Natural killer cell (primary cell): ENCODE results near the gene SSU72. TPM values are rescaled to one million over a fixed set of nuclear protein-coding genes. Genes with fewer than 3 reads are reported as not detected.

ENCODE experiments used
- ATAC-seq, 3 donors: fragments of 150-1000 bp in 2 of 3; fragments of 200-7000 bp in 1 of 3; cut with Tn5 transposase; 1 replicate in 1 of 3; 2 replicates in 2 of 3; pipeline ENCODE4 v1.10.0; 2021; ENCODE audit warnings: mild to moderate bottlenecking in 2 of 3, moderate library complexity in 2 of 3
- DNase-seq, 2 donors: peaks; one replicate each; pipeline versions ENCODE4 v3.0.0 to v3.0.0-alpha.2; 2013 to 2021; ENCODE audit warnings: mixed read lengths in 1 of 2
- H3K27ac ChIP-seq: one replicate; pipeline ENCODE4 v1.5.1; 2013; ENCODE audit warnings: mild to moderate bottlenecking, low read length
- H3K27me3 ChIP-seq: one replicate; pipeline ENCODE4 v1.6.1; 2013; ENCODE audit warnings: low read length; ENCODE audit not compliant: control insufficient read depth, insufficient read depth
- H3K36me3 ChIP-seq: one replicate; pipeline ENCODE4 v1.6.1; 2013; ENCODE audit warnings: low read length; ENCODE audit not compliant: control insufficient read depth, insufficient read depth
- H3K4me1 ChIP-seq: one replicate; pipeline ENCODE4 v1.6.1; 2013; ENCODE audit warnings: low read length; ENCODE audit not compliant: control insufficient read depth, insufficient read depth
- H3K4me3 ChIP-seq: one replicate; pipeline ENCODE4 v1.5.1; 2013; ENCODE audit warnings: low read length
- H3K9me3 ChIP-seq: one replicate; pipeline ENCODE4 v1.6.1; 2013; ENCODE audit warnings: low read length; ENCODE audit not compliant: control insufficient read depth, insufficient read depth
- H3K27ac Mint-ChIP-seq, 2 donors: one replicate each; pipeline ENCODE4 v1.8.0; 2022; ENCODE audit warnings: mild to moderate bottlenecking in 2 of 2, mixed read lengths in 2 of 2, moderate library complexity in 1 of 2
- H3K27me3 Mint-ChIP-seq, 2 donors: one replicate each; pipeline ENCODE4 v1.8.0; 2022; ENCODE audit warnings: low read depth in 2 of 2, mixed read lengths in 2 of 2
- H3K36me3 Mint-ChIP-seq: one replicate; pipeline ENCODE4 v1.8.0; 2022; ENCODE audit warnings: mixed read lengths
- H3K4me1 Mint-ChIP-seq, 2 donors: one replicate each; pipeline ENCODE4 v1.8.0; 2022; ENCODE audit warnings: mixed read lengths in 2 of 2
- H3K4me3 Mint-ChIP-seq: one replicate; pipeline ENCODE4 v1.8.0; 2022; ENCODE audit warnings: mild to moderate bottlenecking, moderate library complexity, mixed read lengths
- H3K9me3 Mint-ChIP-seq, 2 donors: one replicate each; pipeline ENCODE4 v1.8.0; 2022; ENCODE audit warnings: mixed read lengths in 2 of 2
- WGBS: methylation state at CpG from one replicate; pipeline ENCODE4 v1.1.7; 2013; ENCODE audit warnings: missing lambda C conversion rate; ENCODE audit not compliant: insufficient coverage; 5-methylcytosine and 5-hydroxymethylcytosine counted together
- intact Hi-C: fragments of 100-400 bp; cut with micrococcal nuclease; formaldehyde crosslinking; loops from one replicate; pipeline ENCODE4 v1.14.2; 2022
- total RNA-seq, 4 donors: library from RNA; stranded (reverse); fragments of 120-200 nt in 1 of 4; gene quantifications; one replicate each; pipeline versions ENCODE4 v1.2.3 to v1.2.4, GENCODE V29; 2013 to 2022
- TF ChIP-seq, protein P1 (sequence below): fragments of 200-600 bp; IDR thresholded peaks from one replicate; pipeline ENCODE4 v1.8.0; 2022; ENCODE audit warnings: antibody characterized with exemption

SSU72 gene
- total RNA-seq, 3 donors from 2014 or later (not counting 1 experiment from before 2014, with no cell fraction given), result 87.5 to 107 (median 93.9) TPM

DNA sequence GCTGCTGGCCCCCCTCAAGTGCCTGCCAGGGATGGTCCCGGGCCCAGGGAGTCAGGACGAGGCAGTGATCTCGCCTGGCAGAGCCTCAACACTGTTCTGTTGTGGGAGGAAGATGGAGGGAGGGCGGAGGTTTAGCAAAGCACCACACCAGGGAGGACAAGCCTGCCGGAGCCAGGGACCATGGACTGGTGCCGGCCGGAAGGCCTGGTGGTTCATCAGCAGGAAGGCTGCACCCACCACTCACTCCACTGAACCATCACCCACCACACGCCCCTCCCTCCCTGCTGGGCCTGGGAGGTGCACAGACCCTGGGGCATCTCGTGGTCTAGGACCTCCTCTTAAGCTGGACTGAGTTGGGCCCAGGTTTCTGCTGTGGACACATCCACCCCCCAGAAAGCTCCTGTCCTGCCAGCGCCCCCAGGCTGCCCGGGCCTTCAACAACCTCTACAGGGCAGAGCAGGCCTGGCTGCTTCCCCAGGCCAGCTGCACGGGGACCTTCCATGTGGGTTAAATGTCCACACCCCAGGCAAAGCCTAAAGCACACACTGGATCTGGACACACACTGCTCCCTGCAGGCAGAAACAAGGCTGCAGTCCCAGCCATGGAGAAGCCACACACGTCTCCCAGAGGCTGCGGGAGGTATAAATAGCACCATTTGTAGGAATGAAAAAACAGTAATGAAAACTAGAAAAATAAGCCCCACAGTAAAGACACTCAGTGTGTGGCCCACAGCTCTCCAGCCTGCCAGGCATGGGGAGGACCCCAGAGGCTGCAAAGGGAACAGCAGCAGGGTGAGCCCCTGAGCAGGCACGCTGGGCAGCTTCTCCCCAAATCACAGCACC, 23.9 kb downstream of the SSU72 start:
- peaks cover 0 to 9% of the 10 kb centered on the region in 2 donors for H3K4me1 Mint-ChIP-seq
- TF ChIP-seq, protein P1, sequence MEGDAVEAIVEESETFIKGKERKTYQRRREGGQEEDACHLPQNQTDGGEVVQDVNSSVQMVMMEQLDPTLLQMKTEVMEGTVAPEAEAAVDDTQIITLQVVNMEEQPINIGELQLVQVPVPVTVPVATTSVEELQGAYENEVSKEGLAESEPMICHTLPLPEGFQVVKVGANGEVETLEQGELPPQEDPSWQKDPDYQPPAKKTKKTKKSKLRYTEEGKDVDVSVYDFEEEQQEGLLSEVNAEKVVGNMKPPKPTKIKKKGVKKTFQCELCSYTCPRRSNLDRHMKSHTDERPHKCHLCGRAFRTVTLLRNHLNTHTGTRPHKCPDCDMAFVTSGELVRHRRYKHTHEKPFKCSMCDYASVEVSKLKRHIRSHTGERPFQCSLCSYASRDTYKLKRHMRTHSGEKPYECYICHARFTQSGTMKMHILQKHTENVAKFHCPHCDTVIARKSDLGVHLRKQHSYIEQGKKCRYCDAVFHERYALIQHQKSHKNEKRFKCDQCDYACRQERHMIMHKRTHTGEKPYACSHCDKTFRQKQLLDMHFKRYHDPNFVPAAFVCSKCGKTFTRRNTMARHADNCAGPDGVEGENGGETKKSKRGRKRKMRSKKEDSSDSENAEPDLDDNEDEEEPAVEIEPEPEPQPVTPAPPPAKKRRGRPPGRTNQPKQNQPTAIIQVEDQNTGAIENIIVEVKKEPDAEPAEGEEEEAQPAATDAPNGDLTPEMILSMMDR, result no peak

DNA sequence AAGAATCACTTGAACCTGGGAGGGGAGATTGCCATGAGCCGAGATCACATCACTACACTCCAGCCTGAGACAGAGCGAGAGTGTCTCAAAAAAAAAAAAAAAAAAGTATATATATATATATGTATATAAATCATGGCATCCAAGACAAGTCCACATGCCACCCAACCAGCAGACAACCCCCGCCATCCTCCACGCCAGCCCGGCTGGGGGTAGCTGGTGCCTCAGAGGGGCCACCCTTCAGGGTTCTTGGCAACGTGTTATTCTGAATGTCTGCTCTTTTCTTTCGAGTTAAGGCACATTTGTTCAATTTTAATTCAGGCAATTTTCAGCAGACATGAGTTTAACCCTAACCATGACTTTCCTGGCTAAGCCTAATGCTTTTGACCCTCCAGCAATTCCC, 24.6 kb downstream of the SSU72 start:
- Mint-ChIP-seq H3K9me3 (no peaks in the 10 kb centered on the region), H3K36me3 (no peaks in the 10 kb centered on the region), H3K27me3 (no peaks in the 10 kb centered on the region), H3K4me3 (no peak overlapping the region), H3K4me1 (peaks cover 0 to 9% of the 10 kb centered on the region in 2 donors), H3K27ac (no peak overlapping the region)
- TF ChIP-seq, protein P1, result no peak
- H3K27me3 ChIP-seq, result no peaks in the 10 kb centered on the region
- H3K9me3 ChIP-seq, result no peaks in the 10 kb centered on the region
- 97% methylated on average over 5 of the region's 7 CpGs for WGBS
- no peak for ATAC-seq
- H3K4me3 ChIP-seq, result no peak overlapping the region
- no peak for DNase-seq
- H3K4me1 ChIP-seq, result peaks cover 6% of the 10 kb centered on the region
- no peak overlapping the region for H3K27ac ChIP-seq
- intact Hi-C loops, result no loop called here
- no peaks in the 10 kb centered on the region for H3K36me3 ChIP-seq

More for the DNA sequence above, 23.9 kb downstream of the SSU72 start:
- no peaks in the 10 kb centered on the region for H3K27me3 ChIP-seq
- no peaks in the 10 kb centered on the region for H3K9me3 Mint-ChIP-seq
- intact Hi-C loops, result no loop called here
- H3K4me3 Mint-ChIP-seq, result no peak overlapping the region
- H3K4me3 ChIP-seq, result no peak overlapping the region
- H3K27ac ChIP-seq, result no peak overlapping the region
- H3K27ac Mint-ChIP-seq, result no peak overlapping the region
- ATAC-seq (no peak), DNase-seq (no peak)
- H3K4me1 ChIP-seq, result peaks cover 6% of the 10 kb centered on the region
- no peaks in the 10 kb centered on the region for H3K9me3 ChIP-seq
- no peaks in the 10 kb centered on the region for H3K36me3 Mint-ChIP-seq
- H3K36me3 ChIP-seq, result no peaks in the 10 kb centered on the region
- no peaks in the 10 kb centered on the region for H3K27me3 Mint-ChIP-seq
- WGBS, result 95% methylated on average over 15 of the region's 15 CpGs

DNA sequence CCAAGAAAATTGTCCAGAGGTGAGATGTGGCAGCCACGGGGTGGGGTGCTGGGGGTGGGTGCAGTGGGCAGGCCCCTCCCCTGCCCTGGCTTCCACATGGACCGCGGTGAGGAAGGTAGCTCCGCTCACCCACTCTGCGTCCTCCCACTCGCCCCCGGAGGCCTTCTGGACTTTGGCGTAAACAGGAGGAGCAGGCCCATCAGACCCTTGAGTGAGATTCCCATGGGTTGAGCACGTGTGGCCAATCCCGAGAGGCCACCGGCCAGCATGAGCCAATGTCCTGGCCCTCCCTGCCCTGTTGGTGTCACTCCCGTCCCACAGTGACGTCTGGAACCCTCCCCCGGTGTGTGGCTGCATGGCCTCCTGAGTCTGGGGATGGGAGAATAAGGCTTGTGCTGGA, 26.1 kb downstream of the SSU72 start:
- H3K36me3 Mint-ChIP-seq, result no peaks in the 10 kb centered on the region
- H3K27ac ChIP-seq, result no peak overlapping the region
- H3K9me3 Mint-ChIP-seq, result no peaks in the 10 kb centered on the region
- no peak overlapping the region for H3K4me3 Mint-ChIP-seq
- WGBS, result 95% methylated on average over 14 of the region's 14 CpGs
- no peak overlapping the region for H3K4me3 ChIP-seq
- H3K27me3 ChIP-seq, result no peaks in the 10 kb centered on the region
- H3K27ac Mint-ChIP-seq, result no peak overlapping the region
- ATAC-seq (no peak), DNase-seq (no peak)
- no peaks in the 10 kb centered on the region for H3K27me3 Mint-ChIP-seq
- H3K9me3 ChIP-seq, result no peaks in the 10 kb centered on the region
- intact Hi-C loops, result no loop called here
- no peaks in the 10 kb centered on the region for H3K4me1 ChIP-seq
- TF ChIP-seq, protein P1, result no peak
- peaks cover 0 to 4% of the 10 kb centered on the region in 2 donors for H3K4me1 Mint-ChIP-seq
- H3K36me3 ChIP-seq, result no peaks in the 10 kb centered on the region
